Ovary (tissue), 9 donors: ENCODE data around the gene CFAP43. TPM values are rescaled to one million over a fixed set of nuclear protein-coding genes. Genes with fewer than 3 reads are reported as not detected.

Experiments used
- DNase-seq, 5 donors: peaks; one replicate each; pipeline ENCODE4 v3.0.0-alpha.2; 2019 to 2020
- H3K27ac ChIP-seq, 2 donors: fragments of 200-600 bp; one replicate each; pipeline versions ENCODE4 v1.5.1 to v1.8.0; 2019 to 2022
- H3K27me3 ChIP-seq: fragments of 200-600 bp; one replicate; pipeline ENCODE4 v1.8.0; 2022
- H3K36me3 ChIP-seq: fragments of 200-600 bp; sonication (generic); one replicate; pipeline ENCODE4 v1.5.1; 2019
- H3K4me1 ChIP-seq: one replicate; pipeline ENCODE4 v1.8.1; 2013; ENCODE audit warnings: mild to moderate bottlenecking, moderate library complexity; ENCODE audit not compliant: insufficient read depth
- H3K4me3 ChIP-seq: fragments of 200-600 bp; sonication (generic); one replicate; pipeline ENCODE4 v1.5.1; 2017
- H3K9me3 ChIP-seq, 2 donors: fragments of 200-600 bp in 1 of 2; sonication (generic) in 1 of 2; one replicate each; pipeline versions ENCODE4 v1.5.1 to v1.8.1; 2013 to 2019; ENCODE audit warnings: mild to moderate bottlenecking in 1 of 2, moderate library complexity in 1 of 2
- CTCF ChIP-seq, 3 donors: fragments of 450-650 bp in 2 of 3; fragments of 200-600 bp in 1 of 3; IDR thresholded peaks; one replicate each; pipeline versions ENCODE4 v1.5.1 to v1.8.0; 2016 to 2022; ENCODE audit warnings: antibody characterized with exemption in 3 of 3, mild to moderate bottlenecking in 1 of 3
- EP300 ChIP-seq: sonication (generic); formaldehyde crosslinking; IDR thresholded peaks from one replicate; pipeline ENCODE4 v1.6.1; 2017; ENCODE audit warnings: antibody characterized with exemption
- POLR2A ChIP-seq: fragments of 450-650 bp; IDR thresholded peaks from one replicate; pipeline ENCODE4 v1.6.1; 2017; ENCODE audit warnings: antibody characterized with exemption, mild to moderate bottlenecking, moderate library complexity
- WGBS, 3 donors: extraction: QIAGEN DNeasy Blood & Tissue Kit in 1 of 3; methylation state at CpG; one replicate each; pipeline versions ENCODE4 v1.1.5 to v1.1.7; 2013 to 2017; 5-methylcytosine and 5-hydroxymethylcytosine counted together
- intact Hi-C, 4 donors: fragments of 100-400 bp; cut with DNase I; formaldehyde crosslinking; loops; one replicate each; pipeline versions ENCODE4 v1.11.0 to v1.15.1; 2022 to 2023
- polyA plus RNA-seq, 2 donors: library from polyadenylated mRNA; stranded (reverse); fragments of 200-250 nt in 1 of 2; fragments of 350-450 nt in 1 of 2; fragmentation: Illumina TruSeq in 1 of 2; extraction: RNeasy Lipid Tissue Mini Kit (QIAGEN cat#74804) in 1 of 2; gene quantifications; one replicate each; pipeline ENCODE4 v1.2.3, GENCODE V29; 2013 to 2014
- total RNA-seq, 7 donors: library from RNA; depleted of rRNA in 2 of 7; stranded (reverse); fragments of >200 nt in 2 of 7; fragmentation: NEBNext Ultra II Directional in 3 of 7; extraction: Animal tissue kit (Norgen Biotek cat#: 25700) in 3 of 7; gene quantifications; one replicate each; pipeline versions ENCODE4 v1.1.0 to v1.2.4, GENCODE V29; 2016 to 2023
- donor health status: DM: no; HTN: no; CAD: no; lungs with moderate emphysema.
- donor health status: DM: no; HTN: no; CAD: no.
- donor health status: Bipolar disorder and iron deficiency.
- donor health status: DM: yes; HTN: yes; CAD: no.
- donor health status: DM: no; HTN: no; CAD: no.
- donor health status: DM: yes; HTN: yes; CAD: no.

The CFAP43 gene
- total and polyA plus RNA-seq, 9 donors, result 1.1 to 58.6 (median 2.6) TPM

- Histone ChIP-seq H3K4me3 (no peak overlapping the region), H3K36me3 (no peaks in the 10 kb centered on the region), H3K27me3 (no peaks in the 10 kb centered on the region), H3K9me3 (no peaks in the 10 kb centered on the region), H3K27ac (no peak overlapping the region), H3K4me1 (no peaks in the 10 kb centered on the region)
- no peak for DNase-seq
- 84 to 90% (median 85%) methylated on average over 2 of the region's 2 CpGs for WGBS, 3 donors
- no peak for TF ChIP-seq POLR2A
- no peak for TF ChIP-seq EP300
- TF ChIP-seq CTCF (IDR thresholded peaks at IDR 0.05), result no peak
- intact Hi-C loops, result no loop called here
Observed at GRCh38 chr10:104277785-104278184, 45.6 kb upstream of the CFAP43 start.

GRCh38 chr10:104276192-104276591, 44.0 kb upstream of the CFAP43 start:
- no peak overlapping the region for H3K27ac ChIP-seq
- H3K36me3 ChIP-seq, result no peaks in the 10 kb centered on the region
- WGBS, 3 donors, result 32 to 39% (median 39%) methylated on average over 1 of the region's 1 CpG
- H3K4me1 ChIP-seq, result no peaks in the 10 kb centered on the region
- intact Hi-C loops, result no loop called here
- H3K9me3 ChIP-seq, result no peaks in the 10 kb centered on the region
- no peak for DNase-seq
- no peak for TF ChIP-seq CTCF (IDR thresholded peaks at IDR 0.05)
- TF ChIP-seq POLR2A, result no peak
- no peak for TF ChIP-seq EP300
- H3K4me3 ChIP-seq, result no peak overlapping the region
- no peaks in the 10 kb centered on the region for H3K27me3 ChIP-seq

GRCh38 chr10:104274762-104275721, 42.9 kb upstream of the CFAP43 start:
- no peaks in the 10 kb centered on the region for H3K36me3 ChIP-seq
- H3K27me3 ChIP-seq, result no peaks in the 10 kb centered on the region
- DNase-seq, result peak; percentile 27 to 74 (median 62)
- TF ChIP-seq POLR2A, result no peak
- no peak for TF ChIP-seq EP300
- peak; percentile 64 to 89 (median 70) for TF ChIP-seq CTCF (IDR thresholded peaks at IDR 0.05)
- H3K4me3 ChIP-seq, result peak overlapping the region; percentile 27
- H3K27ac ChIP-seq, result no peak overlapping the region
- H3K9me3 ChIP-seq, result no peaks in the 10 kb centered on the region
- H3K4me1 ChIP-seq, result no peaks in the 10 kb centered on the region
- intact Hi-C loops, result no loop called here
- WGBS, 3 donors, result 16 to 21% (median 21%) methylated on average over 41 to 42 of the region's 42 CpGs

GRCh38 chr10:104273899-104274575, 41.9 kb upstream of the CFAP43 start:
- Histone ChIP-seq H3K36me3 (no peaks in the 10 kb centered on the region), H3K27me3 (no peaks in the 10 kb centered on the region), H3K27ac (no peak overlapping the region), H3K4me1 (no peaks in the 10 kb centered on the region), H3K4me3 (no peak overlapping the region), H3K9me3 (no peaks in the 10 kb centered on the region)
- DNase-seq, result no peak
- WGBS, 3 donors, result 69 to 79% (median 74%) methylated on average over 4 of the region's 4 CpGs
- intact Hi-C loops, result no loop called here
- TF ChIP-seq EP300, result no peak
- no peak for TF ChIP-seq CTCF (IDR thresholded peaks at IDR 0.05)
- TF ChIP-seq POLR2A, result no peak
